ENCODE measurements around the gene CD93.

DNA sequence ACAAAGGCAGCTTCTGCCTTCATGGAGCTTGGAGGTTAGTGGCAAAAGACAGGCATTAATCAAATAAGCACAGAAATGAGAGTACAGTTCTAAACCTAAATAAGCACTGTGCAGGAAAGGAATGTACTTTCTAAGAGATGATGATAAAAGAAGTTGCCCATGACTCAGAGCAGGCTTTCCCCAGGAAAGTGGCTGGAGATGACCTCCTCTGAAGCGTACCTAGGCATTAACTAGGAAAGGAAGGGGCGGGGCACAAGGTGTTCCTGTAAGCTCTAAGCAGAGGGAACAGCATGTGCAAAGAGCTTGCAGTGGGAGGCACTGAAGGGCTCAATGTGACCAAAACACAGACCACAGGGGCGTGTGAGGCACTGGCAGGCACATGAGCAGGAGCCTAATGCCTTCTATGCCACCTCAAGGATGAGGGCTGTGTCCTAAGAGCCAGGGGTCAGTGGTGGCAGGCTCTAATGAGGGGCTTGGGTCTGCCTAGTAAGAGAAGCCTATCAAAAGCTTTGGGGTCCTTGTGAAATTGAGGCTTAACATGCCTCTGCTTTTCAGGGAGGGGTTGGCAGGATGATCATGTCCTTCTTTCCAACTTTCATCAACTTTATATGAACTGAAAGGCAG, 46.1 kb downstream of the CD93 start:
- TF ChIP-seq, protein P1, sequence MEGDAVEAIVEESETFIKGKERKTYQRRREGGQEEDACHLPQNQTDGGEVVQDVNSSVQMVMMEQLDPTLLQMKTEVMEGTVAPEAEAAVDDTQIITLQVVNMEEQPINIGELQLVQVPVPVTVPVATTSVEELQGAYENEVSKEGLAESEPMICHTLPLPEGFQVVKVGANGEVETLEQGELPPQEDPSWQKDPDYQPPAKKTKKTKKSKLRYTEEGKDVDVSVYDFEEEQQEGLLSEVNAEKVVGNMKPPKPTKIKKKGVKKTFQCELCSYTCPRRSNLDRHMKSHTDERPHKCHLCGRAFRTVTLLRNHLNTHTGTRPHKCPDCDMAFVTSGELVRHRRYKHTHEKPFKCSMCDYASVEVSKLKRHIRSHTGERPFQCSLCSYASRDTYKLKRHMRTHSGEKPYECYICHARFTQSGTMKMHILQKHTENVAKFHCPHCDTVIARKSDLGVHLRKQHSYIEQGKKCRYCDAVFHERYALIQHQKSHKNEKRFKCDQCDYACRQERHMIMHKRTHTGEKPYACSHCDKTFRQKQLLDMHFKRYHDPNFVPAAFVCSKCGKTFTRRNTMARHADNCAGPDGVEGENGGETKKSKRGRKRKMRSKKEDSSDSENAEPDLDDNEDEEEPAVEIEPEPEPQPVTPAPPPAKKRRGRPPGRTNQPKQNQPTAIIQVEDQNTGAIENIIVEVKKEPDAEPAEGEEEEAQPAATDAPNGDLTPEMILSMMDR (conservative IDR thresholded peaks at IDR 0.05; ENCODE audit: low read length), result no peak
- TF ChIP-seq EZH2phosphoT487 (IDR thresholded peaks at IDR 0.05; ENCODE audit: borderline replicate concordance), result no peak

Data from Loucy (cell line).